ENCODE measurements around the gene OR7G1.
A peak's percentile ranks its signal among the peaks of the same experiment; 100 is the strongest.

Gene OR7G1

GRCh38 chr19:9150650-9151049, 35.1 kb upstream of the OR7G1 start:
- DNase-seq (ENCODE audit: low read depth): no peak
- TF ChIP-seq CTCF (IDR thresholded peaks at IDR 0.05; ENCODE audit: insufficient read depth, low read depth, low read length, missing control alignments): no peak
- no peak overlapping the region for H3K4me3 ChIP-seq (ENCODE audit: low read depth, low read length)

- no peak overlapping the region for H3K4me3 ChIP-seq (ENCODE audit: low read depth, low read length)
- no peak for DNase-seq (ENCODE audit: low read depth)
- no peak for TF ChIP-seq CTCF (IDR thresholded peaks at IDR 0.05; ENCODE audit: insufficient read depth, low read depth, low read length, missing control alignments)
These were observed 34.4 kb upstream of the OR7G1 start for GRCh38 chr19:9149997-9150396.

GRCh38 chr19:9148697-9149096, 33.1 kb upstream of the OR7G1 start:
- no peak for DNase-seq (ENCODE audit: low read depth)
- no peak for TF ChIP-seq CTCF (IDR thresholded peaks at IDR 0.05; ENCODE audit: insufficient read depth, low read depth, low read length, missing control alignments)
- no peak overlapping the region for H3K4me3 ChIP-seq (ENCODE audit: low read depth, low read length)

GRCh38 chr19:9146882-9147281, 31.3 kb upstream of the OR7G1 start:
- DNase-seq (ENCODE audit: low read depth): no peak
- no peak for TF ChIP-seq CTCF (IDR thresholded peaks at IDR 0.05; ENCODE audit: insufficient read depth, low read depth, low read length, missing control alignments)
- H3K4me3 ChIP-seq (ENCODE audit: low read depth, low read length): no peak overlapping the region

- DNase-seq (ENCODE audit: low read depth): no peak
- no peak for TF ChIP-seq CTCF (IDR thresholded peaks at IDR 0.05; ENCODE audit: insufficient read depth, low read depth, low read length, missing control alignments)
- H3K4me3 ChIP-seq (ENCODE audit: low read depth, low read length): no peak overlapping the region
These were observed 29.4 kb upstream of the OR7G1 start for GRCh38 chr19:9144920-9145319.

- peak; percentile 96 for DNase-seq (ENCODE audit: low read depth)
- TF ChIP-seq CTCF (IDR thresholded peaks at IDR 0.05; ENCODE audit: insufficient read depth, low read depth, low read length, missing control alignments): no peak
- peak within 1 kb of the TSS; percentile 96 for H3K4me3 ChIP-seq (ENCODE audit: low read depth, low read length)
These were observed 24.8 kb upstream of the OR7G1 start, which contains the start of gene ZNF317 for GRCh38 chr19:9140159-9140874. ZNF317 (plus strand) TSS chr19:9140397; CDS start chr19:9156017, 15,620 bp downstream.

Measured in GM12865 (cell line).